ENCODE results near the gene PTCH1. TPM values are rescaled to one million over a fixed set of nuclear protein-coding genes. Genes with fewer than 3 reads are reported as not detected.

PTCH1 gene
- total RNA-seq, 1 experiment from 2014 or later = 15.2 TPM

GRCh38 chr9:95528908-95529502, 12.2 kb upstream of the PTCH1 start:
- Histone ChIP-seq H3K27ac (ENCODE audit: low read depth, low read length) (no peak overlapping the region), H3K4me1 (ENCODE audit: control insufficient read depth in 1 of 2, insufficient read depth in 2 of 2, low read length in 2 of 2) (peaks cover 0 to 4% of the 10 kb centered on the region in 2 experiments; a peak in 2 of 4 replicates), H3K9me2 (ENCODE audit: insufficient read depth) (no peaks in the 10 kb centered on the region), H2AFZ (ENCODE audit: low read depth, low read length, poor library complexity, severe bottlenecking) (no peak overlapping the region), H3K4me2 (ENCODE audit: low read length) (no peak overlapping the region), H3K27me3 (ENCODE audit: insufficient read depth, low read length) (peaks cover 12% of the 10 kb centered on the region), H3K9ac (ENCODE audit: low read length) (no peak overlapping the region), H3K36me3 (ENCODE audit: control insufficient read depth in 1 of 2, insufficient read depth in 2 of 2, low read length in 2 of 2) (no peaks in the 10 kb centered on the region), H3K4me3 (replicated peaks in 1 of 2; ENCODE audit: low read depth in 1 of 2, low read length in 2 of 2) (no peak overlapping the region), H3K79me2 (ENCODE audit: insufficient read depth, low read length) (no peaks in the 10 kb centered on the region), H3K9me3 (ENCODE audit: control insufficient read depth in 1 of 2, insufficient read depth in 1 of 2, low read depth in 1 of 2, low read length in 2 of 2) (no peaks in the 10 kb centered on the region), H4K20me1 (ENCODE audit: insufficient read depth) (no peaks in the 10 kb centered on the region)
- ChIA-PET CTCF (no interaction called here), POLR2A (no interaction called here), RAD21 (ENCODE audit: low non-redundant PET in 1 of 2, low total read pairs in 2 of 2, uncharacterized antibody in 2 of 2, unreplicated experiment in 2 of 2) (no interaction called here)
- no peak for ATAC-seq
- no peak for DNase-seq (ENCODE audit: low read depth, low spot score)
- no peak for TF ChIP-seq EZH2phosphoT487 (IDR thresholded peaks at IDR 0.05; ENCODE audit: borderline replicate concordance)
- no peak for TF ChIP-seq ELF1 (IDR thresholded peaks at IDR 0.05; ENCODE audit: borderline replicate concordance, low read depth)
- TF ChIP-seq TCF7L2 (IDR thresholded peaks at IDR 0.05; ENCODE audit: borderline replicate concordance, extremely low read depth, insufficient read depth, insufficient read length) = no peak
- no peak for TF ChIP-seq SP1 (IDR thresholded peaks at IDR 0.05; ENCODE audit: low read depth)
- no peak for TF ChIP-seq ZFX (IDR thresholded peaks at IDR 0.05)
- no peak for TF ChIP-seq SIN3A (IDR thresholded peaks at IDR 0.05; ENCODE audit: low read depth)
- TF ChIP-seq ZBTB33 (IDR thresholded peaks at IDR 0.05; ENCODE audit: extremely low read depth, insufficient replicate concordance, low read length) = no peak
- no peak for TF ChIP-seq POLR2AphosphoS5 (IDR thresholded peaks at IDR 0.05; ENCODE audit: low read depth, low read length)
- no peak for TF ChIP-seq EZH2 (IDR thresholded peaks at IDR 0.05)
- no peak for TF ChIP-seq EGR1 (IDR thresholded peaks at IDR 0.05; ENCODE audit: low read depth)
- no peak for TF ChIP-seq MAX (IDR thresholded peaks at IDR 0.05)
- TF ChIP-seq POLR2A (IDR thresholded peaks at IDR 0.05; ENCODE audit: borderline replicate concordance, extremely low read depth, insufficient read depth, insufficient read length) = no peak
- no peak for TF ChIP-seq CEBPB (IDR thresholded peaks at IDR 0.05; ENCODE audit: low read depth)
- no peak for TF ChIP-seq FOSL1 (IDR thresholded peaks at IDR 0.05; ENCODE audit: low read depth)
- no peak for TF ChIP-seq ZNF274 (IDR thresholded peaks at IDR 0.05; ENCODE audit: low read depth, low read length)
- no peak for TF ChIP-seq RAD21 (IDR thresholded peaks at IDR 0.05; ENCODE audit: low read depth)
- no peak for TF ChIP-seq CTCF (IDR thresholded peaks at IDR 0.05 in 2 of 3, conservative IDR thresholded peaks at IDR 0.05 in 1 of 3; ENCODE audit: borderline replicate concordance in 1 of 3, insufficient read depth in 1 of 3, low read depth in 2 of 3, low read length in 2 of 3)
- no peak for TF ChIP-seq ATF3 (IDR thresholded peaks at IDR 0.05)
- TF ChIP-seq JUND (IDR thresholded peaks at IDR 0.05) = no peak
- intact Hi-C loops (cut with micrococcal nuclease) = no loop called here
- BruUV-seq (replicated peaks) = no TSS peak

All from HCT116 (cell line).